GM23338 (cell line): Measurements from ENCODE around the gene ZNF490. TPM values are rescaled to one million over a fixed set of nuclear protein-coding genes. Genes with fewer than 3 reads are reported as not detected.
A peak's percentile ranks its signal among the peaks of the same experiment; 100 is the strongest.

Experiments used
- ATAC-seq: fragments of 200-7000 bp; cut with Tn5 transposase; 3 replicates; pipeline ENCODE4 v1.9.1; 2020
- DNase-seq: peaks from one replicate; pipeline ENCODE4 v3.0.0-alpha.2; 2015; ENCODE audit warnings: low spot score
- H2AFZ ChIP-seq: fragments of 200-600 bp; sonication (generic); 2 replicates; pipeline ENCODE4 v1.8.0; 2016; ENCODE audit warnings: antibody characterized with exemption, mild to moderate bottlenecking, moderate library complexity
- H3F3A ChIP-seq: fragments of 200-600 bp; sonication (generic); replicated peaks from 2 replicates; pipeline ENCODE4 v1.8.0; 2017; ENCODE audit warnings: antibody characterized with exemption, mixed run types, low read depth
- H3K27ac ChIP-seq: fragments of 200-600 bp; sonication (generic); 2 replicates; pipeline ENCODE4 v1.6.1; 2016; ENCODE audit warnings: low read depth
- H3K27me3 ChIP-seq: fragments of 200-600 bp; sonication (generic); 2 replicates; pipeline ENCODE4 v1.8.0; 2016; ENCODE audit warnings: mild to moderate bottlenecking, mixed run types, moderate library complexity; ENCODE audit not compliant: insufficient read depth
- H3K36me3 ChIP-seq: fragments of 200-600 bp; sonication (generic); 2 replicates; pipeline ENCODE4 v1.8.0; 2016; ENCODE audit warnings: mild to moderate bottlenecking; ENCODE audit not compliant: insufficient read depth
- H3K4me1 ChIP-seq: fragments of 200-600 bp; sonication (generic); 2 replicates; pipeline ENCODE4 v1.8.0; 2016; ENCODE audit warnings: mild to moderate bottlenecking, moderate library complexity; ENCODE audit not compliant: insufficient read depth
- H3K4me2 ChIP-seq: fragments of 200-600 bp; sonication (generic); 2 replicates; pipeline ENCODE4 v1.7.1; 2017; ENCODE audit warnings: mixed run types
- H3K4me3 ChIP-seq: fragments of 200-600 bp; sonication (generic); 2 replicates; pipeline ENCODE4 v1.6.1; 2016; ENCODE audit warnings: mixed run types
- H3K79me2 ChIP-seq: fragments of 200-600 bp; sonication (generic); replicated peaks from 2 replicates; pipeline ENCODE4 v1.8.0; 2017; ENCODE audit warnings: mild to moderate bottlenecking; ENCODE audit not compliant: insufficient read depth
- H3K9me2 ChIP-seq: fragments of 200-600 bp; sonication (generic); 2 replicates; pipeline ENCODE4 v1.8.0; 2017; ENCODE audit not compliant: insufficient read depth
- H4K20me1 ChIP-seq: fragments of 200-600 bp; sonication (generic); replicated peaks from 2 replicates; pipeline ENCODE4 v1.8.0; 2017; ENCODE audit warnings: mild to moderate bottlenecking; ENCODE audit not compliant: insufficient read depth
- H3K27ac Mint-ChIP-seq: 2 replicates; pipeline ENCODE4 v1.8.0; 2020; ENCODE audit warnings: inconsistent platforms, mild to moderate bottlenecking, moderate library complexity, mixed read lengths
- H3K27me3 Mint-ChIP-seq: 3 replicates; pipeline ENCODE4 v1.8.0; 2022; ENCODE audit warnings: low read depth, mild to moderate bottlenecking, moderate library complexity, mixed read lengths, inconsistent platforms; ENCODE audit not compliant: insufficient read depth, poor library complexity
- H3K36me3 Mint-ChIP-seq: 3 replicates; pipeline ENCODE4 v1.8.0; 2021; ENCODE audit warnings: low read depth, mild to moderate bottlenecking, inconsistent platforms, moderate library complexity, mixed read lengths
- H3K4me1 Mint-ChIP-seq: 3 replicates; pipeline ENCODE4 v1.8.0; 2020; ENCODE audit warnings: mild to moderate bottlenecking, inconsistent platforms, mixed read lengths
- H3K4me3 Mint-ChIP-seq: 3 replicates; pipeline ENCODE4 v1.8.0; 2021; ENCODE audit warnings: moderate library complexity, mild to moderate bottlenecking, inconsistent platforms, mixed read lengths
- H3K9me3 Mint-ChIP-seq: 3 replicates; pipeline ENCODE4 v1.8.0; 2020; ENCODE audit warnings: moderate library complexity, mild to moderate bottlenecking, inconsistent platforms, mixed read lengths
- CREB1 ChIP-seq: fragments of 250-450 bp; sonication (Bioruptor Pico); IDR thresholded peaks from 2 replicates; pipeline ENCODE4 v1.5.0; 2020; ENCODE audit warnings: low read depth, mild to moderate bottlenecking, moderate library complexity
- CTCF ChIP-seq, 2 experiments: fragments of 200-600 bp in 1 of 2; sonication (generic) in 1 of 2; conservative IDR thresholded peaks; 2 replicates each; pipeline versions ENCODE4 v1.5.1 to v1.6.1; 2016 to 2017; ENCODE audit warnings: antibody characterized with exemption in 2 of 2, low read depth in 2 of 2, mild to moderate bottlenecking in 2 of 2, moderate library complexity in 1 of 2
- EZH2 ChIP-seq: fragments of 200-600 bp; sonication (generic); IDR thresholded peaks from one replicate; pipeline ENCODE4 v1.8.0; 2017; ENCODE audit warnings: antibody characterized with exemption, mild to moderate bottlenecking, low read depth; ENCODE audit not compliant: unreplicated experiment
- POLR2AphosphoS5 ChIP-seq: IDR thresholded peaks from 2 replicates; pipeline ENCODE4 v1.6.1; 2016; ENCODE audit warnings: antibody characterized with exemption, low read depth
- ZNF114 ChIP-seq: fragments of 250-450 bp; sonication (Bioruptor Pico); IDR thresholded peaks from 2 replicates; pipeline ENCODE4 v1.5.0; 2020; ENCODE audit warnings: mild to moderate bottlenecking, moderate library complexity
- ZNF462 ChIP-seq: fragments of 250-450 bp; sonication (Bioruptor Pico); IDR thresholded peaks from 2 replicates; pipeline ENCODE4 v1.5.0; 2020; ENCODE audit warnings: mild to moderate bottlenecking, moderate library complexity
- polyA plus RNA-seq: library from polyadenylated mRNA; unstranded; fragments of >200 nt; fragmentation: Nextera tagmentation; extraction: Ambion mirVana; gene quantifications from 2 replicates; pipeline ENCODE4 v1.2.1, GENCODE V29; 2016
- total RNA-seq: library from RNA; depleted of rRNA; stranded (reverse); fragments of >200 nt; shearing (Covaris generic); gene quantifications from 2 replicates; pipeline ENCODE4 v1.2.3, GENCODE V29; 2014

ZNF490 gene
- total and polyA plus RNA-seq, 2 experiments from 2014 or later = 1.4 to 7.3 TPM

GRCh38 chr19:12657966-12658365 lies 47.4 kb upstream of the ZNF490 start:
- H3K27ac ChIP-seq = no peak overlapping the region
- ATAC-seq (no peak), DNase-seq (no peak)
- Mint-ChIP-seq H3K9me3 (no peaks in the 10 kb centered on the region), H3K36me3 (peaks cover 55% of the 10 kb centered on the region), H3K4me1 (peaks cover 6% of the 10 kb centered on the region; the same call in 2 of the 3 replicates), H3K27me3 (peaks cover 4% of the 10 kb centered on the region), H3K4me3 (no peak overlapping the region), H3K27ac (no peak overlapping the region)
- no peaks in the 10 kb centered on the region for H3K79me2 ChIP-seq
- no peaks in the 10 kb centered on the region for H3K27me3 ChIP-seq
- H3K9me2 ChIP-seq = no peaks in the 10 kb centered on the region
- no peak for TF ChIP-seq ZNF114 (CRISPR knock-in tag)
- no peak for TF ChIP-seq CREB1 (CRISPR knock-in tag)
- TF ChIP-seq CTCF (conservative IDR thresholded peaks at IDR 0.05; ENCODE audit: low read depth in 2 of 2) = peak; percentile 37 to 50
- no peak for TF ChIP-seq EZH2
- H2AFZ ChIP-seq = no peak overlapping the region
- no peaks in the 10 kb centered on the region for H3K4me1 ChIP-seq
- H3K36me3 ChIP-seq = peaks cover 13% of the 10 kb centered on the region; the same call in 1 of the 2 replicates
- no peak overlapping the region for H3K4me2 ChIP-seq
- H3K4me3 ChIP-seq = no peak overlapping the region
- peaks cover 13% of the 10 kb centered on the region for H3F3A ChIP-seq
- no peaks in the 10 kb centered on the region; the same call in 1 of the 2 replicates for H4K20me1 ChIP-seq

GRCh38 chr19:12656899-12657571 lies 46.4 kb upstream of the ZNF490 start:
- Histone ChIP-seq H3K36me3 (peaks cover 13% of the 10 kb centered on the region; the same call in 1 of the 2 replicates), H3K4me3 (peak overlapping the region; percentile 36), H3K4me1 (no peaks in the 10 kb centered on the region), H3K79me2 (no peaks in the 10 kb centered on the region), H3K4me2 (peak overlapping the region; percentile 65), H3F3A (peaks cover 13% of the 10 kb centered on the region), H3K9me2 (no peaks in the 10 kb centered on the region), H3K27ac (peak overlapping the region; percentile 75), H4K20me1 (no peaks in the 10 kb centered on the region; the same call in 1 of the 2 replicates), H2AFZ (peak overlapping the region; percentile 61; the same call in 1 of the 2 replicates), H3K27me3 (no peaks in the 10 kb centered on the region)
- H3K4me1 Mint-ChIP-seq = peaks cover 6% of the 10 kb centered on the region; the same call in 2 of the 3 replicates
- TF ChIP-seq CREB1 (CRISPR knock-in tag) (0 out of 2 replicates have a peak, but pooled peaks have one; percentile 18), CTCF (conservative IDR thresholded peaks at IDR 0.05; ENCODE audit: low read depth in 2 of 2) (peak; percentile 68 to 82), ZNF462 (CRISPR knock-in tag) (no peak), POLR2AphosphoS5 (peak; percentile 51; the same call in 1 of the 2 replicates), ZNF114 (CRISPR knock-in tag) (no peak)
- H3K36me3 Mint-ChIP-seq = peaks cover 54% of the 10 kb centered on the region
- ATAC-seq (peak; percentile 93), DNase-seq (peak; percentile 98)
- H3K27ac Mint-ChIP-seq = peak overlapping the region; percentile 44
- H3K4me3 Mint-ChIP-seq = peak overlapping the region; percentile 36; the same call in 2 of the 3 replicates
- peaks cover 4% of the 10 kb centered on the region for H3K27me3 Mint-ChIP-seq
- no peaks in the 10 kb centered on the region for H3K9me3 Mint-ChIP-seq
